Retinal pigment epithelial cell (primary cell): ENCODE data around the gene ASNSD1.
"Not testable (repeated sequence)": the region's sequence is repeated elsewhere in the genome, so short reads cannot be mapped to it uniquely, and the experiment has no call there.

Source experiments
- DNase-seq: peaks from one replicate; pipeline ENCODE4 v3.0.0-alpha.2; 2010; ENCODE audit warnings: low read depth
- H3K4me3 ChIP-seq: 2 replicates; pipeline ENCODE4 v1.5.1; 2011; ENCODE audit warnings: mild to moderate bottlenecking, low read length, control low read depth, moderate library complexity
- CTCF ChIP-seq: conservative IDR thresholded peaks from 2 replicates; pipeline ENCODE4 v1.5.1; 2011; ENCODE audit warnings: low read depth, low read length, control low read depth, inconsistent platforms

ASNSD1 gene

GRCh38 chr2:189646521-189646920, 14.7 kb upstream of the ASNSD1 start:
- no peak for DNase-seq
- TF ChIP-seq CTCF, result no peak
- no peak overlapping the region for H3K4me3 ChIP-seq

- DNase-seq, result peak; percentile 86
- H3K4me3 ChIP-seq, result no peak overlapping the region
- no peak for TF ChIP-seq CTCF
Measured at GRCh38 chr2:189648846-189649509, 12.3 kb upstream of the ASNSD1 start.

- TF ChIP-seq CTCF, result no peak
- no peak for DNase-seq
- no peak overlapping the region for H3K4me3 ChIP-seq
Measured at GRCh38 chr2:189651284-189651683, 10.0 kb upstream of the ASNSD1 start.

- DNase-seq, H3K4me3 ChIP-seq: not testable (repeated sequence)
Measured at GRCh38 chr2:189653464-189653863, 7.8 kb upstream of the ASNSD1 start.

- no peak for TF ChIP-seq CTCF
- H3K4me3 ChIP-seq, result no peak overlapping the region
- DNase-seq, result no peak
Measured at GRCh38 chr2:189654641-189655040, 6.6 kb upstream of the ASNSD1 start.

GRCh38 chr2:189657867-189658266, 3.4 kb upstream of the ASNSD1 start:
- DNase-seq, result peak; percentile 75
- H3K4me3 ChIP-seq, result no peak overlapping the region
- TF ChIP-seq CTCF, result no peak

- TF ChIP-seq CTCF, result no peak
- H3K4me3 ChIP-seq, result no peak overlapping the region
- no peak for DNase-seq
Measured at GRCh38 chr2:189658306-189659212, 2.7 kb upstream of the ASNSD1 start.
